H1 (cell line): ENCODE measurements around the gene RIF1. TPM values are rescaled to one million over a fixed set of nuclear protein-coding genes. Genes with fewer than 3 reads are reported as not detected.
"Not testable (repeated sequence)": the region's sequence is repeated elsewhere in the genome, so short reads cannot be mapped to it uniquely, and the experiment has no call there.

Experiments used
- CTCF ChIA-PET: fragments of 300-600 bp; sonication (Branson Sonifier 250); formaldehyde crosslinking; loops from one replicate; lab custom pipeline; 2021; ENCODE audit not compliant: partially characterized antibody; lab: Charles Lee
- POLR2A ChIA-PET: fragments of 300-600 bp; sonication (Branson Sonifier 250); formaldehyde crosslinking; loops from one replicate; lab custom pipeline; 2021; ENCODE audit warnings: inconsistent platforms; ENCODE audit not compliant: partially characterized antibody; lab: Charles Lee
- DNase-seq, 2 experiments: peaks; one replicate each; pipeline versions ENCODE4 v3.0.0 to v3.0.0-alpha.2; 2010 to 2022; ENCODE audit warnings: low spot score in 2 of 2, low read depth in 1 of 2, mixed read lengths in 1 of 2
- FAIRE-seq: peaks from 2 replicates; lab custom pipeline; 2011; peaks lifted over from hg19 to GRCh38; lab: Jason Lieb, UNC
- H2AFZ ChIP-seq: 2 replicates; pipeline ENCODE4 v1.8.1; 2012; ENCODE audit warnings: low read length, inconsistent platforms
- H2AK5ac ChIP-seq: 2 replicates; pipeline ENCODE4 v1.6.1; 2013; ENCODE audit warnings: low read depth, low read length
- H2BK120ac ChIP-seq: replicated peaks from 2 replicates; pipeline ENCODE3; 2013; ENCODE audit warnings: low read depth, low read length, inconsistent platforms
- H2BK12ac ChIP-seq: 2 replicates; pipeline ENCODE4 v1.6.1; 2013; ENCODE audit warnings: low read depth, low read length
- H2BK15ac ChIP-seq: 2 replicates; pipeline ENCODE4 v1.6.1; 2013; ENCODE audit warnings: low read length
- H2BK20ac ChIP-seq: 2 replicates; pipeline ENCODE4 v1.6.1; 2013; ENCODE audit warnings: low read length
- H2BK5ac ChIP-seq: 2 replicates; pipeline ENCODE4 v1.6.1; 2013; ENCODE audit warnings: low read depth, low read length
- H3K14ac ChIP-seq: 2 replicates; pipeline ENCODE4 v1.6.1; 2013; ENCODE audit warnings: inconsistent platforms; ENCODE audit not compliant: insufficient read length
- H3K18ac ChIP-seq: 2 replicates; pipeline ENCODE4 v1.6.1; 2013; ENCODE audit warnings: low read length; ENCODE audit errors: extremely low read depth
- H3K23ac ChIP-seq: 2 replicates; pipeline ENCODE4 v1.6.1; 2013; ENCODE audit warnings: inconsistent platforms; ENCODE audit not compliant: insufficient read length
- H3K23me2 ChIP-seq: 2 replicates; pipeline ENCODE4 v1.6.1; 2013; ENCODE audit warnings: low read depth, low read length
- H3K27ac ChIP-seq: 2 replicates; pipeline ENCODE4 v1.6.1; 2011; ENCODE audit warnings: low read depth, low read length, inconsistent platforms
- H3K27me3 ChIP-seq, 4 experiments: replicated peaks in 1 of 4; 1 replicate in 1 of 4; 2 replicates in 3 of 4; pipeline versions ENCODE4 v1.6.1 to v1.8.1; 2011 to 2013; ENCODE audit warnings: low read length in 3 of 4, mild to moderate bottlenecking in 3 of 4, inconsistent platforms in 2 of 4, mixed read lengths in 2 of 4, moderate library complexity in 1 of 4; ENCODE audit not compliant: control insufficient read depth in 3 of 4, insufficient read depth in 3 of 4; ENCODE audit errors: extremely low read depth in 1 of 4
- H3K36me3 ChIP-seq, 4 experiments: 2 replicates each; pipeline versions ENCODE4 v1.6.1 to v1.8.1; 2011 to 2013; ENCODE audit warnings: mild to moderate bottlenecking in 4 of 4, low read length in 3 of 4, moderate library complexity in 2 of 4, control low read depth in 1 of 4, inconsistent platforms in 1 of 4; ENCODE audit not compliant: insufficient read depth in 4 of 4, control insufficient read depth in 2 of 4
- H3K4ac ChIP-seq: replicated peaks from 2 replicates; pipeline ENCODE3; 2013; ENCODE audit warnings: low read length, low read depth, mixed read lengths, inconsistent platforms; ENCODE audit not compliant: insufficient read length
- H3K4me1 ChIP-seq, 4 experiments: replicated peaks in 1 of 4; 1 replicate in 1 of 4; 2 replicates in 3 of 4; pipeline versions ENCODE4 v1.6.1 to v1.8.1; 2011 to 2013; ENCODE audit warnings: low read length in 3 of 4, inconsistent platforms in 2 of 4, mixed read lengths in 1 of 4; ENCODE audit not compliant: insufficient read depth in 4 of 4, control insufficient read depth in 3 of 4
- H3K4me2 ChIP-seq, 2 experiments: 2 replicates each; pipeline versions ENCODE4 v1.6.1 to v1.8.1; 2011 to 2013; ENCODE audit warnings: low read depth in 2 of 2, low read length in 2 of 2, control low read depth in 1 of 2, inconsistent platforms in 1 of 2, mild to moderate bottlenecking in 1 of 2; ENCODE audit not compliant: insufficient read depth in 1 of 2
- H3K4me3 ChIP-seq, 4 experiments: fragments of 200-600, 300-600 bp in 1 of 4; sonication (generic), shearing (Covaris generic), sonication (Bioruptor Twin) in 1 of 4; 2 replicates each; pipeline versions ENCODE4 v1.5.1 to v1.8.1; 2011 to 2016; ENCODE audit warnings: low read length in 4 of 4, low read depth in 3 of 4, control low read depth in 2 of 4, inconsistent platforms in 2 of 4, mild to moderate bottlenecking in 2 of 4, mixed read lengths in 1 of 4, moderate library complexity in 1 of 4; ENCODE audit not compliant: insufficient read depth in 2 of 4; ENCODE audit errors: extremely low read depth in 1 of 4
- H3K56ac ChIP-seq: replicated peaks from 2 replicates; pipeline ENCODE3; 2013; ENCODE audit warnings: low read depth, mild to moderate bottlenecking, mixed read lengths, low read length, inconsistent platforms; ENCODE audit not compliant: insufficient read length
- H3K79me1 ChIP-seq: 2 replicates; pipeline ENCODE4 v1.6.1; 2013; ENCODE audit warnings: low read depth, low read length, control low read depth
- H3K79me2 ChIP-seq, 2 experiments: 2 replicates each; pipeline versions ENCODE4 v1.6.1 to v1.8.1; 2012 to 2013; ENCODE audit warnings: low read length in 2 of 2, mild to moderate bottlenecking in 2 of 2, inconsistent platforms in 1 of 2; ENCODE audit not compliant: insufficient read depth in 2 of 2, control insufficient read depth in 1 of 2
- H3K9ac ChIP-seq, 4 experiments: replicated peaks in 1 of 4; 1 replicate in 1 of 4; 2 replicates in 3 of 4; pipeline versions ENCODE4 v1.6.1 to v1.8.1; 2011 to 2013; ENCODE audit warnings: low read depth in 3 of 4, low read length in 3 of 4, control low read depth in 2 of 4, mild to moderate bottlenecking in 2 of 4, moderate library complexity in 2 of 4, inconsistent platforms in 1 of 4; ENCODE audit errors: extremely low read depth in 1 of 4
- H3K9me3 ChIP-seq, 2 experiments: 2 replicates each; pipeline versions ENCODE4 v1.6.1 to v1.8.1; 2012 to 2013; ENCODE audit warnings: mild to moderate bottlenecking in 2 of 2, moderate library complexity in 2 of 2, control low read depth in 1 of 2, inconsistent platforms in 1 of 2, low read depth in 1 of 2, low read length in 1 of 2, mixed read lengths in 1 of 2; ENCODE audit not compliant: insufficient read depth in 2 of 2
- H4K20me1 ChIP-seq, 2 experiments: replicated peaks in 1 of 2; 2 replicates each; pipeline versions ENCODE3 to v1.8.1; 2011 to 2013; ENCODE audit warnings: inconsistent platforms in 2 of 2, low read length in 2 of 2, mild to moderate bottlenecking in 1 of 2; ENCODE audit not compliant: insufficient read depth in 2 of 2, control insufficient read depth in 1 of 2
- H4K5ac ChIP-seq: 2 replicates; pipeline ENCODE4 v1.6.1; 2013; ENCODE audit warnings: low read length, low read depth, mixed read lengths, inconsistent platforms; ENCODE audit not compliant: insufficient read length
- H4K8ac ChIP-seq: 2 replicates; pipeline ENCODE4 v1.8.0; 2013; ENCODE audit warnings: mild to moderate bottlenecking, moderate library complexity, low read length, inconsistent platforms; ENCODE audit not compliant: insufficient read depth; ENCODE audit errors: extremely low read depth
- H4K91ac ChIP-seq: replicated peaks from 2 replicates; pipeline ENCODE3; 2013; ENCODE audit warnings: low read length, mixed read lengths, inconsistent platforms; ENCODE audit not compliant: insufficient read length
- BACH1 ChIP-seq: IDR thresholded peaks from 2 replicates; pipeline ENCODE4 v1.6.1; 2012; ENCODE audit warnings: low read length, improper control_type of control experiment
- WGBS, 2 experiments: shearing (Covaris generic) in 1 of 2; methylation state at CpG; one replicate each; pipeline versions ENCODE4 v1.1.6 to v1.1.7; 2013 to 2015; ENCODE audit warnings: low lambda C conversion rate in 2 of 2, mixed read lengths in 2 of 2, inconsistent platforms in 1 of 2, low coverage in 1 of 2, missing lambda C conversion rate in 1 of 2; ENCODE audit not compliant: insufficient replicate concordance in 2 of 2, insufficient coverage in 1 of 2, insufficient read length in 1 of 2; ENCODE audit errors: extremely low coverage in 1 of 2, missing lambda C conversion rate in 1 of 2; 5-methylcytosine and 5-hydroxymethylcytosine counted together
- polyA plus RNA-seq, 7 experiments: library from polyadenylated mRNA; depleted of rRNA in 3 of 7; stranded (reverse) in 5 of 7; unstranded in 2 of 7; fragments of >200 nt in 5 of 7; fragments of 200-250 nt in 2 of 7; gene quantifications; 1 replicate in 5 of 7; 2 replicates in 1 of 7; 4 replicates in 1 of 7; pipeline versions ENCODE4 v1.2.1 to v1.2.3, GENCODE V29; 2011 to 2013; ENCODE audit warnings: missing spikeins in 2 of 7, mixed read lengths in 2 of 7
- total RNA-seq: library from RNA; stranded (reverse); fragmentation: NEBNext Ultra II Directional; extraction: Animal tissue kit (Norgen Biotek cat#: 25700); gene quantifications from 2 replicates; pipeline ENCODE4 v1.2.1, GENCODE V29; 2021

RIF1 gene
- total and polyA plus RNA-seq, 2 of the 8 experiments (the other 6 are each of a cell fraction or from before 2014, with no cell fraction given): 9.5 to 104 TPM

GRCh38 chr2:151417650-151418049, 7.9 kb downstream of the RIF1 start (continued):
- TF ChIP-seq BACH1: no peak

- not testable (repeated sequence) for H3K79me1 ChIP-seq, H3K4me3 ChIP-seq, H4K8ac ChIP-seq, H3K23me2 ChIP-seq, H3K4ac ChIP-seq, DNase-seq, H2BK12ac ChIP-seq, H4K91ac ChIP-seq, H3K14ac ChIP-seq, H3K4me2 ChIP-seq, H2AK5ac ChIP-seq, H3K56ac ChIP-seq, H3K4me1 ChIP-seq, H3K18ac ChIP-seq, H3K23ac ChIP-seq, FAIRE-seq, H3K9ac ChIP-seq, H2BK20ac ChIP-seq, H2BK15ac ChIP-seq, H3K27me3 ChIP-seq, H4K5ac ChIP-seq, H3K27ac ChIP-seq, H2BK5ac ChIP-seq, H3K9me3 ChIP-seq, H2AFZ ChIP-seq, H2BK120ac ChIP-seq
- H3K36me3 ChIP-seq: peaks cover 35 to 98% (median 61%) of the 10 kb centered on the region in 4 experiments
- 90% methylated on average over 12 of the region's 12 CpGs; no CpG with 5 or more reads in 1 of the 2 experiments for WGBS, 2 experiments
- H4K20me1 ChIP-seq: peaks cover 8 to 13% of the 10 kb centered on the region in 2 experiments
- ChIA-PET CTCF (interaction anchor here (0.6 to 6.0 kb wide), 4 partner anchors 15 to 969 kb away, joined by 3 to 40 read pairs (median 4); no protein-coding TSS in a partner anchor), POLR2A (interaction anchor here (0.6 to 4.3 kb wide), 8 partner anchors 9 to 1806 kb away, joined by 3 to 39 read pairs (median 4); no protein-coding TSS in a partner anchor)
- H3K79me2 ChIP-seq: peaks cover 0 to 91% of the 10 kb centered on the region in 2 experiments; a peak in 3 of 4 replicates
Measured at GRCh38 chr2:151421681-151422080, 12.0 kb downstream of the RIF1 start.
